Measurements from ENCODE around the gene EIF1.

Gene EIF1

GRCh38 chr17:41705271-41705991 lies 16.7 kb downstream of the EIF1 start:
- H3K4me2 ChIP-seq (ENCODE audit: low read depth, low read length): no peak overlapping the region
- DNase-seq: no peak

GRCh38 chr17:41707803-41708669 lies 19.4 kb downstream of the EIF1 start:
- H3K4me1 ChIP-seq (ENCODE audit: low read length): no peaks in the 10 kb centered on the region
- H4K20me1 ChIP-seq (ENCODE audit: insufficient read depth, low read length): no peaks in the 10 kb centered on the region
- DNase-seq: no peak
- no peaks in the 10 kb centered on the region for H3K9me2 ChIP-seq (replicated peaks; ENCODE audit: insufficient read depth, low read length)
- no peaks in the 10 kb centered on the region for H3K9me3 ChIP-seq (replicated peaks; ENCODE audit: insufficient read depth, low read length)
- H3K4me2 ChIP-seq (ENCODE audit: low read depth, low read length): no peak overlapping the region
- no peaks in the 10 kb centered on the region for H3K27me3 ChIP-seq (replicated peaks; ENCODE audit: insufficient read depth, low read length)
- H3K4me3 ChIP-seq (ENCODE audit: low read length): no peak overlapping the region
- H3K79me2 ChIP-seq (ENCODE audit: low read length): no peaks in the 10 kb centered on the region
- H3K36me3 ChIP-seq (replicated peaks; ENCODE audit: insufficient read depth, low read length): no peaks in the 10 kb centered on the region
- H3F3A ChIP-seq (ENCODE audit: insufficient read depth, low read length): no peaks in the 10 kb centered on the region
- no peak overlapping the region for H2AFZ ChIP-seq (ENCODE audit: low read length)
- no peak overlapping the region for H3K9ac ChIP-seq (ENCODE audit: low read length)
- TF ChIP-seq CTCF (IDR thresholded peaks at IDR 0.05; ENCODE audit: low read length) (no peak), EZH2phosphoT487 (IDR thresholded peaks at IDR 0.05; ENCODE audit: low read length) (no peak), EZH2 (optimal IDR thresholded peaks at IDR 0.05; ENCODE audit: low read depth, low read length) (no peak)
- no peak overlapping the region for H3K27ac ChIP-seq (ENCODE audit: low read length)

More at GRCh38 chr17:41705271-41705991, 16.7 kb downstream of the EIF1 start:
- Histone ChIP-seq H3K36me3 (replicated peaks; ENCODE audit: insufficient read depth, low read length) (no peaks in the 10 kb centered on the region), H4K20me1 (ENCODE audit: insufficient read depth, low read length) (no peaks in the 10 kb centered on the region), H3K9ac (ENCODE audit: low read length) (no peak overlapping the region), H3K27ac (ENCODE audit: low read length) (no peak overlapping the region), H2AFZ (ENCODE audit: low read length) (no peak overlapping the region), H3K4me3 (ENCODE audit: low read length) (no peak overlapping the region), H3K27me3 (replicated peaks; ENCODE audit: insufficient read depth, low read length) (no peaks in the 10 kb centered on the region), H3F3A (ENCODE audit: insufficient read depth, low read length) (no peaks in the 10 kb centered on the region), H3K79me2 (ENCODE audit: low read length) (no peaks in the 10 kb centered on the region), H3K4me1 (ENCODE audit: low read length) (no peaks in the 10 kb centered on the region), H3K9me2 (replicated peaks; ENCODE audit: insufficient read depth, low read length) (no peaks in the 10 kb centered on the region), H3K9me3 (replicated peaks; ENCODE audit: insufficient read depth, low read length) (no peaks in the 10 kb centered on the region)
- TF ChIP-seq EZH2phosphoT487 (IDR thresholded peaks at IDR 0.05; ENCODE audit: low read length): no peak
- TF ChIP-seq CTCF (IDR thresholded peaks at IDR 0.05; ENCODE audit: low read length): no peak
- TF ChIP-seq EZH2 (optimal IDR thresholded peaks at IDR 0.05; ENCODE audit: low read depth, low read length): no peak

- no peak for DNase-seq
- H3K4me2 ChIP-seq (ENCODE audit: low read depth, low read length): no peak overlapping the region
- H3F3A ChIP-seq (ENCODE audit: insufficient read depth, low read length): no peaks in the 10 kb centered on the region
- H3K4me3 ChIP-seq (ENCODE audit: low read length): no peak overlapping the region
- no peaks in the 10 kb centered on the region for H3K9me3 ChIP-seq (replicated peaks; ENCODE audit: insufficient read depth, low read length)
- no peaks in the 10 kb centered on the region for H4K20me1 ChIP-seq (ENCODE audit: insufficient read depth, low read length)
- H3K9ac ChIP-seq (ENCODE audit: low read length): no peak overlapping the region
- no peaks in the 10 kb centered on the region for H3K79me2 ChIP-seq (ENCODE audit: low read length)
- H3K4me1 ChIP-seq (ENCODE audit: low read length): no peaks in the 10 kb centered on the region
- no peak overlapping the region for H2AFZ ChIP-seq (ENCODE audit: low read length)
- H3K27ac ChIP-seq (ENCODE audit: low read length): no peak overlapping the region
- H3K9me2 ChIP-seq (replicated peaks; ENCODE audit: insufficient read depth, low read length): no peaks in the 10 kb centered on the region
- H3K27me3 ChIP-seq (replicated peaks; ENCODE audit: insufficient read depth, low read length): no peaks in the 10 kb centered on the region
- H3K36me3 ChIP-seq (replicated peaks; ENCODE audit: insufficient read depth, low read length): no peaks in the 10 kb centered on the region
- no peak for TF ChIP-seq EZH2phosphoT487 (IDR thresholded peaks at IDR 0.05; ENCODE audit: low read length)
- TF ChIP-seq CTCF (IDR thresholded peaks at IDR 0.05; ENCODE audit: low read length): no peak
- TF ChIP-seq EZH2 (optimal IDR thresholded peaks at IDR 0.05; ENCODE audit: low read depth, low read length): no peak
Measured at GRCh38 chr17:41710472-41711090, 21.9 kb downstream of the EIF1 start.
